CD14-positive monocyte (primary cell): ENCODE results near the gene ZFP36. TPM values are rescaled to one million over a fixed set of nuclear protein-coding genes. Genes with fewer than 3 reads are reported as not detected.
A peak's percentile ranks its signal among the peaks of the same experiment; 100 is the strongest.
"Not testable (repeated sequence)": the region's sequence is repeated elsewhere in the genome, so short reads cannot be mapped to it uniquely, and the experiment has no call there.

ENCODE experiments used
- DNase-seq, 3 donors: peaks; one replicate each; pipeline ENCODE4 v3.0.0-alpha.2; 2011 to 2022
- H2AFZ ChIP-seq: 2 replicates; pipeline ENCODE4 v1.6.0; 2012; ENCODE audit warnings: mild to moderate bottlenecking, low read depth, low read length, inconsistent platforms; ENCODE audit not compliant: insufficient read depth, poor library complexity, severe bottlenecking
- H3K27ac ChIP-seq, 2 donors: 1 replicate in 1 of 2; 2 replicates in 1 of 2; pipeline ENCODE4 v1.5.1; 2012 to 2013; ENCODE audit warnings: low read length in 2 of 2, control low read depth in 1 of 2, inconsistent platforms in 1 of 2, low read depth in 1 of 2, mild to moderate bottlenecking in 1 of 2
- H3K27me3 ChIP-seq, 2 donors: one replicate each; pipeline versions ENCODE4 v1.6.0 to v1.6.1; 2011 to 2013; ENCODE audit warnings: low read length in 2 of 2; ENCODE audit not compliant: control insufficient read depth in 2 of 2, insufficient read depth in 2 of 2
- H3K36me3 ChIP-seq, 2 donors: replicated peaks in 1 of 2; 1 replicate in 1 of 2; 2 replicates in 1 of 2; pipeline versions ENCODE4 v1.5.1 to v1.6.1; 2012 to 2013; ENCODE audit warnings: low read length in 2 of 2, control low read depth in 1 of 2, inconsistent platforms in 1 of 2, mild to moderate bottlenecking in 1 of 2; ENCODE audit not compliant: insufficient read depth in 2 of 2, control insufficient read depth in 1 of 2
- H3K4me1 ChIP-seq, 2 donors: 1 replicate in 1 of 2; 2 replicates in 1 of 2; pipeline versions ENCODE4 v1.5.1 to v1.6.1; 2012 to 2013; ENCODE audit warnings: low read length in 2 of 2, control low read depth in 1 of 2, inconsistent platforms in 1 of 2, mild to moderate bottlenecking in 1 of 2, moderate library complexity in 1 of 2; ENCODE audit not compliant: insufficient read depth in 2 of 2, control insufficient read depth in 1 of 2
- H3K4me2 ChIP-seq: replicated peaks from 2 replicates; pipeline ENCODE3; 2012; ENCODE audit warnings: low read length, moderate library complexity, mild to moderate bottlenecking; ENCODE audit not compliant: poor library complexity, severe bottlenecking; ENCODE audit errors: extremely low read depth
- H3K4me3 ChIP-seq, 3 experiments: fragments of 200-600 bp in 1 of 3; sonication (generic) in 1 of 3; replicated peaks in 1 of 3; 1 replicate in 2 of 3; 2 replicates in 1 of 3; pipeline ENCODE4 v1.5.1; 2011 to 2013; ENCODE audit warnings: low read length in 3 of 3, mild to moderate bottlenecking in 3 of 3, control low read depth in 2 of 3, low read depth in 2 of 3, inconsistent platforms in 1 of 3, moderate library complexity in 1 of 3
- H3K79me2 ChIP-seq: 2 replicates; pipeline ENCODE4 v1.6.0; 2012; ENCODE audit warnings: mild to moderate bottlenecking, control low read depth, inconsistent platforms, low read length, moderate library complexity; ENCODE audit not compliant: insufficient read depth
- H3K9ac ChIP-seq: 2 replicates; pipeline ENCODE4 v1.6.0; 2017; ENCODE audit warnings: low read length, mild to moderate bottlenecking; ENCODE audit not compliant: insufficient read depth, poor library complexity, severe bottlenecking
- H3K9me3 ChIP-seq, 2 donors: replicated peaks in 1 of 2; 1 replicate in 1 of 2; 2 replicates in 1 of 2; pipeline versions ENCODE4 v1.5.1 to v1.6.1; 2012 to 2013; ENCODE audit warnings: low read length in 2 of 2, control low read depth in 1 of 2; ENCODE audit not compliant: control insufficient read depth in 1 of 2, insufficient read depth in 1 of 2
- H4K20me1 ChIP-seq: 2 replicates; pipeline ENCODE4 v1.6.0; 2012; ENCODE audit warnings: mild to moderate bottlenecking, low read length, control low read depth, moderate library complexity; ENCODE audit not compliant: insufficient read depth
- H3K27ac Mint-ChIP-seq, 7 donors: one replicate each; pipeline ENCODE4 v1.8.0; 2020; ENCODE audit warnings: mild to moderate bottlenecking in 7 of 7, mixed read lengths in 7 of 7, moderate library complexity in 6 of 7, inconsistent platforms in 2 of 7
- H3K27me3 Mint-ChIP-seq, 3 donors: one replicate each; pipeline ENCODE4 v1.8.0; 2021 to 2022; ENCODE audit warnings: low read depth in 3 of 3, mild to moderate bottlenecking in 3 of 3, mixed read lengths in 3 of 3, moderate library complexity in 3 of 3, inconsistent platforms in 1 of 3
- H3K36me3 Mint-ChIP-seq, 2 donors: one replicate each; pipeline ENCODE4 v1.8.0; 2020; ENCODE audit warnings: mixed read lengths in 2 of 2, inconsistent platforms in 1 of 2, mild to moderate bottlenecking in 1 of 2
- H3K4me1 Mint-ChIP-seq: one replicate; pipeline ENCODE4 v1.8.0; 2020; ENCODE audit warnings: mild to moderate bottlenecking, mixed read lengths
- H3K4me3 Mint-ChIP-seq, 2 donors: one replicate each; pipeline ENCODE4 v1.8.0; 2020; ENCODE audit warnings: mild to moderate bottlenecking in 2 of 2, mixed read lengths in 2 of 2, moderate library complexity in 1 of 2
- H3K9me3 Mint-ChIP-seq, 7 donors: one replicate each; pipeline ENCODE4 v1.8.0; 2020 to 2022; ENCODE audit warnings: mixed read lengths in 7 of 7, mild to moderate bottlenecking in 6 of 7, moderate library complexity in 6 of 7, inconsistent platforms in 2 of 7
- whole genome bisulfite sequencing: methylation state at CpG from one replicate; pipeline ENCODE4 v1.1.5; 2013; ENCODE audit warnings: missing lambda C conversion rate; ENCODE audit not compliant: insufficient coverage; 5-methylcytosine and 5-hydroxymethylcytosine counted together
- intact Hi-C, 2 donors: fragments of 100-400 bp; cut with micrococcal nuclease; formaldehyde crosslinking; loops; one replicate each; pipeline versions ENCODE4 v1.15.0 to v1.15.1; 2023
- polyA plus RNA-seq, 3 donors: library from polyadenylated mRNA; depleted of rRNA in 1 of 3; unstranded in 2 of 3; stranded (reverse) in 1 of 3; fragments of 300-500 nt in 2 of 3; fragments of >200 nt in 1 of 3; fragmentation: Illumina TruSeq in 2 of 3; gene quantifications; 1 replicate in 2 of 3; 2 replicates in 1 of 3; pipeline ENCODE4 v1.2.3, GENCODE V29; 2012 to 2021
- TF ChIP-seq, protein P1 (sequence below): fragments of 200-600 bp; IDR thresholded peaks from one replicate; pipeline ENCODE4 v1.8.0; 2022; ENCODE audit warnings: antibody characterized with exemption, mild to moderate bottlenecking

The ZFP36 gene
- polyA plus RNA-seq, 3 donors, result 473 to 2,084 (median 632) TPM

DNA sequence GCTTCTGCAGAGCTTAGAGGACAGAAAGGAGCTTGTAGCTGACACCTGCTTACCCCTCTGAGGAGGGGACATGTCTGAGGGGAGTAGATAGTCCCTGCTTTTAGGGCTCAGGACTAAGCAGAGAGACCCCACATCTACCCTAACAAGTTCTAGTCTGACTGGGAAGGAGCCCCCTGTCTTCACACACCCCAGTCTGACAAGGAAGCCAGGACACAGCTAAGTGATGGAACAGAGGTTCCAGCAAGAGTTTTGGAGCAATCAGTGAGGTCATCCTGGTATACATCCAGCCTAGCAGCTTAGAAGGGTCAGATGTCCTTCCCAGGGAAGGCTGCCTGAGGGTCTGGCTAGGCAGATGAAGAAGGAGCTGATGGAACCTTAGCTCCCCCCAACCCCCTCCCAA, 30.7 kb upstream of the ZFP36 start:
- Histone ChIP-seq H3K36me3 (peaks cover 86 to 100% of the 10 kb centered on the region in 2 donors), H4K20me1 (no peaks in the 10 kb centered on the region), H2AFZ (no peak overlapping the region), H3K4me1 (no peaks in the 10 kb centered on the region), H3K4me3 (no peak overlapping the region), H3K27me3 (no peaks in the 10 kb centered on the region), H3K9ac (no peak overlapping the region), H3K79me2 (no peaks in the 10 kb centered on the region), H3K4me2 (no peak overlapping the region), H3K9me3 (no peaks in the 10 kb centered on the region), H3K27ac (no peak overlapping the region)
- TF ChIP-seq, protein P1, sequence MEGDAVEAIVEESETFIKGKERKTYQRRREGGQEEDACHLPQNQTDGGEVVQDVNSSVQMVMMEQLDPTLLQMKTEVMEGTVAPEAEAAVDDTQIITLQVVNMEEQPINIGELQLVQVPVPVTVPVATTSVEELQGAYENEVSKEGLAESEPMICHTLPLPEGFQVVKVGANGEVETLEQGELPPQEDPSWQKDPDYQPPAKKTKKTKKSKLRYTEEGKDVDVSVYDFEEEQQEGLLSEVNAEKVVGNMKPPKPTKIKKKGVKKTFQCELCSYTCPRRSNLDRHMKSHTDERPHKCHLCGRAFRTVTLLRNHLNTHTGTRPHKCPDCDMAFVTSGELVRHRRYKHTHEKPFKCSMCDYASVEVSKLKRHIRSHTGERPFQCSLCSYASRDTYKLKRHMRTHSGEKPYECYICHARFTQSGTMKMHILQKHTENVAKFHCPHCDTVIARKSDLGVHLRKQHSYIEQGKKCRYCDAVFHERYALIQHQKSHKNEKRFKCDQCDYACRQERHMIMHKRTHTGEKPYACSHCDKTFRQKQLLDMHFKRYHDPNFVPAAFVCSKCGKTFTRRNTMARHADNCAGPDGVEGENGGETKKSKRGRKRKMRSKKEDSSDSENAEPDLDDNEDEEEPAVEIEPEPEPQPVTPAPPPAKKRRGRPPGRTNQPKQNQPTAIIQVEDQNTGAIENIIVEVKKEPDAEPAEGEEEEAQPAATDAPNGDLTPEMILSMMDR, result no peak
- peaks cover 83 to 92% of the 10 kb centered on the region in 2 donors for H3K36me3 Mint-ChIP-seq
- H3K27me3 Mint-ChIP-seq, result peaks cover 0 to 2% (median 0%) of the 10 kb centered on the region in 3 donors
- intact Hi-C loops, result no loop called here
- no peak overlapping the region for H3K27ac Mint-ChIP-seq
- no peaks in the 10 kb centered on the region for H3K9me3 Mint-ChIP-seq
- no peak for DNase-seq
- no peaks in the 10 kb centered on the region for H3K4me1 Mint-ChIP-seq
- H3K4me3 Mint-ChIP-seq, result no peak overlapping the region

DNA sequence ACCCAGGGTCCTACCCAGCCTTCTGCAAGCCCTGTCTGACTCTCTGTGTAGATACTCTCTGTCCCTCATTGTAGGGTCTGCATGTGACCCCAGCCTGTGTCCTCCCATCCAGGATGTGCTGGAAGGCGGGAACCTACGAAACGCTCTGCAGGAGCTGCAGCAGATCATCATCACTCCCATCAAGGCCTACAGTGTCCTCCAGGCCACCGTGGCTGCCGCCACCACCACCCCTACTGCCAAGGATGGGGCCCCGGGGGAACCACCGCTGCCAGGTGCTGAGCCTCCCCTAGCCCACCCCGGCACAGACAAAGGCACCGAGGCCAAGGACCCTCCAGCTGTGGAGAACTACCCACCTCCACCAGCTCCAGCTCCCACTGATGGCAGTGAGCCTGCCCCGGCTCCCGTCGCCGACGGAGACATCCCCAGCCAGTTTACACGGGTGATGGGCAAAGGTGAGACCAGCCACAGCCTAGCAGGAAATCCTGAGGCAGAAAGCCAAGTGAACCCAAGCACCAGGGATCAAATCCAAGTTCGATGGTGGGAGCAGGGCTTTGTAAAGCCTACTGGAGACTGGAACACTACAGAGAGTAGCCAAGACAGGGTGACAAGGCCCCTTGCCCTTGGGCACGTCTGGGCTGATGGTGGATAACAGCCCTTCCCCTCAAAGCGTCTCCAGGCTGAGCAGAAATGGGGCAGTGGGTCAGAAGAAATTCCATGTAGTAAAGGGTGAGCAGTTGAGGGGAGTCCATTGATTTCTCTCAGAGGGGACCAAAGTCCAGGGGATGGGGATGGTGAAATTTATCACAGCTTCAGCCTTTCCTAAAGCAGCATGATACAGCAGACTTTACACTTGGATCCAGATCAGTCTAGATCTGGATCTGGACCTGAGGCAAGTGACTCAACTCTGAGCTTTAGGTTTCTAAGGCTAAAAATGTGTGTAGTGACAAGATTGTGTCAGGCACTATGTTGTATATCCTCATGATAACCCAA, 29.0 kb upstream of the ZFP36 start:
- no peak overlapping the region for H3K27ac ChIP-seq
- no peaks in the 10 kb centered on the region for H4K20me1 ChIP-seq
- Mint-ChIP-seq H3K27ac (no peak overlapping the region), H3K9me3 (no peaks in the 10 kb centered on the region), H3K4me1 (no peaks in the 10 kb centered on the region), H3K27me3 (peaks cover 0 to 3% (median 0%) of the 10 kb centered on the region in 3 donors), H3K4me3 (no peak overlapping the region), H3K36me3 (peaks cover 85 to 92% of the 10 kb centered on the region in 2 donors)
- H3K4me1 ChIP-seq, result no peaks in the 10 kb centered on the region
- no peak overlapping the region for H2AFZ ChIP-seq
- H3K36me3 ChIP-seq, result peaks cover 85 to 100% of the 10 kb centered on the region in 2 donors
- intact Hi-C loops, result no loop called here
- H3K79me2 ChIP-seq, result no peaks in the 10 kb centered on the region
- no peak for DNase-seq
- no peak overlapping the region for H3K4me3 ChIP-seq
- no peaks in the 10 kb centered on the region for H3K27me3 ChIP-seq
- H3K9ac ChIP-seq, result no peak overlapping the region
- H3K9me3 ChIP-seq, result no peaks in the 10 kb centered on the region
- H3K4me2 ChIP-seq, result no peak overlapping the region
- TF ChIP-seq, protein P1, result no peak
- WGBS, result 92% methylated on average over 15 of the region's 18 CpGs

DNA sequence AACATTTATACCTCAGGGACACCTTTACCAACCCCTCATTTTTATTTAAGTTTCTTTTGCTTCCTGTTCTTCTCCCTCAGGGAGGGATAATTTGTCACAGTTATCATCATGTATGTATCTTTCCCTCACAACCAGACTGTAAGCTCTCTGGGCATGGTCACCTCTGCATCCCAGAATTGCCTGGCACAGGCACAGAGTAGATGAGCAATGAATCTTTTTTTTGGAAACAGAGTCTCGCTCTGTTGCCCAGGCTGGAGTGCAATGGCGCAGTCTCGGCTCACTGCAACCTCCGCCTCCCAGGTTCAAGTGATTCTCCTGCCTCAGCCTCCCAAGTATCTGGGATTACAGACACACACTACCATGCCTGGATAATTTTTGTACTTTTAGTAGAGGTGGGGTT, 27.3 kb upstream of the ZFP36 start:
- H3K9me3 Mint-ChIP-seq, H3K4me3 Mint-ChIP-seq, H3K9me3 ChIP-seq, H3K4me1 Mint-ChIP-seq, H3K4me3 ChIP-seq, DNase-seq, intact Hi-C loops, H3K27me3 Mint-ChIP-seq, H2AFZ ChIP-seq, H3K9ac ChIP-seq, H3K4me2 ChIP-seq, H3K79me2 ChIP-seq, H3K27me3 ChIP-seq, H3K27ac ChIP-seq, H4K20me1 ChIP-seq, H3K4me1 ChIP-seq: not testable (repeated sequence)
- peaks cover 90 to 100% of the 10 kb centered on the region in 2 donors for H3K36me3 ChIP-seq
- WGBS, result 100% methylated on average over 1 of the region's 4 CpGs
- H3K36me3 Mint-ChIP-seq, result peaks cover 93 to 95% of the 10 kb centered on the region in 2 donors
- H3K27ac Mint-ChIP-seq, result peak overlapping the region in 1 of 7 donors; percentile 4
